Measurements from ENCODE around the gene CNGA3.

DNA sequence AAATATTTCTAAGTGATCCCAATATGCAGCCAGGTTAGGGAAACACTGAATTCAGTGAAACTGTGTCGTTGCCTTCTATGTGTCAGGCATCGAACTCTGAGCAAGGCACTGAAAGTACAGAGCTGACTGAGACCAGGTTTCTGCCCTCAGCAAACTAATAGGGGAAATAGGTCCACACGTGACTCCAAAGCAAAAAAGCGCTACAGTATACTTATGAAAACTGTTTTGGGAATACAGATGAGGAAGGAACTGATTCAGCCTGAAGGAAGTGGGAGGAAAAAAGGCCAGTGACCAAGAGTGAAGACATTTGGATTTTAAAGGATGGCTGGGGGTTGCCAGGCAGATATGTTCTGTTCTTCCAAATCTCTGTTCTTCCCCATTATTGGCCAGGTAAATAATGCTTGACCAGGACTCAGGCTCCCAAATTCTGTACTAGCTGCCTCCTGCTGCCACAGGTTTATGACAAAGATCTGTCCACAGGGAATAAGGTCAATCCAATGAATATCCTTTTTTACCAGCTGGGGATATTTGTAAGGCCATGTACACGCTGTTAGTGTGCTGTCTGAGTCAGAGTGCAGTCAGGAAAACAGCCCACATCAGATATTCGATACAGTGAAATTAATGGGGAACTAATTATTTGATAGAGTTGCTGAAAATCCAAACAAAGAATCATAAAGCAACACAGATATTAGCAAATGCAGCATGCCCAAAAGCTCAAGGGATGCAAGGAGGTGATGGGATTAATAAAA lies 73.9 kb downstream of the CNGA3 start:
- no peak for TF ChIP-seq SMC3 (IDR thresholded peaks at IDR 0.05)
- no peak for TF ChIP-seq CEBPB (IDR thresholded peaks at IDR 0.05)
